ENCODE data around the gene FOXK2. TPM values are rescaled to one million over a fixed set of nuclear protein-coding genes. Genes with fewer than 3 reads are reported as not detected.
"Not testable (repeated sequence)": the region's sequence is repeated elsewhere in the genome, so short reads cannot be mapped to it uniquely, and the experiment has no call there.

FOXK2 gene
- total RNA-seq, 4 donors from 2014 or later, result 35.8 to 61.0 (median 38.4) TPM

DNA sequence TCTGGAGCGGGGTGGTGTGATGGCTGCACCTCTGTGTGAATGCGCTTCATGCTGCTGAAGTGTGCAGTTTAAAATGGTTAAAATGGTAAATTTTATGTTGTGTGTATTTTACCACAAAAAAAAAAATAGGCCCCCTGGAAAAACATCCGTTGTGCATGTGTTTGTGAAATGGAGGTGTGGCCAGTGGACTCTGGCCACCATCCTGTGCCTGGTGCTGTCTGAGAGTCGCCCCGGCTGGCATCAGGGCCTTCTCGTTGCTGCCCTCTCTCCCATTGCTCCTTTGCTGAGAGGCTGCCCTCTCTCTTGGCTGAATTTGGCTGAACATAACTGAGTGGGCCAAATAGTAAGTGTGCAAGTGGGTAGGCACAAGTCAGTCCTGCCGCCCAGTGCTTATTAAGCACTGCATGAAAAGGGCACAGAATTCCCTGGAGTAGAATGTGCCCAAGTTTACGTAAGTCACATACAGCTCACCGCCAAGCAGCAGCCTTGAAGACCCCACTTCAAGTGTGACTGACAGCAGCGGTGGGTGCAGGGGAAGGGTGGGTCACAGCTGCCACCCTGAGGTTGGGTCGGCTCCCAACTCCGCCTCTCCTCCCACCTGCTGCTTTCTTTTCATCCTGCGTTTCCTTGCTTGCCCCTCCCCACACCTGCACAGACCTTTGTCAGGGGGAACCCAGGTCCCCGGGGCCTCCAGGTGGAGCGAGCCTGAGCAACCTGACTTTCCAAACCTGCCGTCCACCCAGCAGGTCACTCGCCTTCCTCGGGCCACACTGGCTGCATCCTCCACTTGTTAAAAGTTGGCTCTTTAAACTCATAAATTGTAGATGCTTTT is 46.8 kb downstream of the FOXK2 start:
- DNase-seq (ENCODE audit: low spot score), result no peak

GRCh38 chr17:82567286-82567685 is 47.8 kb downstream of the FOXK2 start:
- TF ChIP-seq, protein P1, sequence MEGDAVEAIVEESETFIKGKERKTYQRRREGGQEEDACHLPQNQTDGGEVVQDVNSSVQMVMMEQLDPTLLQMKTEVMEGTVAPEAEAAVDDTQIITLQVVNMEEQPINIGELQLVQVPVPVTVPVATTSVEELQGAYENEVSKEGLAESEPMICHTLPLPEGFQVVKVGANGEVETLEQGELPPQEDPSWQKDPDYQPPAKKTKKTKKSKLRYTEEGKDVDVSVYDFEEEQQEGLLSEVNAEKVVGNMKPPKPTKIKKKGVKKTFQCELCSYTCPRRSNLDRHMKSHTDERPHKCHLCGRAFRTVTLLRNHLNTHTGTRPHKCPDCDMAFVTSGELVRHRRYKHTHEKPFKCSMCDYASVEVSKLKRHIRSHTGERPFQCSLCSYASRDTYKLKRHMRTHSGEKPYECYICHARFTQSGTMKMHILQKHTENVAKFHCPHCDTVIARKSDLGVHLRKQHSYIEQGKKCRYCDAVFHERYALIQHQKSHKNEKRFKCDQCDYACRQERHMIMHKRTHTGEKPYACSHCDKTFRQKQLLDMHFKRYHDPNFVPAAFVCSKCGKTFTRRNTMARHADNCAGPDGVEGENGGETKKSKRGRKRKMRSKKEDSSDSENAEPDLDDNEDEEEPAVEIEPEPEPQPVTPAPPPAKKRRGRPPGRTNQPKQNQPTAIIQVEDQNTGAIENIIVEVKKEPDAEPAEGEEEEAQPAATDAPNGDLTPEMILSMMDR (IDR thresholded peaks at IDR 0.05), result no peak
- ATAC-seq (ENCODE audit: low FRiP score) (no peak), DNase-seq (ENCODE audit: low spot score) (no peak)

More for the DNA sequence above, 46.8 kb downstream of the FOXK2 start:
- TF ChIP-seq, protein P1 (IDR thresholded peaks at IDR 0.05), result no peak
- ATAC-seq (ENCODE audit: low FRiP score), result no peak

DNA sequence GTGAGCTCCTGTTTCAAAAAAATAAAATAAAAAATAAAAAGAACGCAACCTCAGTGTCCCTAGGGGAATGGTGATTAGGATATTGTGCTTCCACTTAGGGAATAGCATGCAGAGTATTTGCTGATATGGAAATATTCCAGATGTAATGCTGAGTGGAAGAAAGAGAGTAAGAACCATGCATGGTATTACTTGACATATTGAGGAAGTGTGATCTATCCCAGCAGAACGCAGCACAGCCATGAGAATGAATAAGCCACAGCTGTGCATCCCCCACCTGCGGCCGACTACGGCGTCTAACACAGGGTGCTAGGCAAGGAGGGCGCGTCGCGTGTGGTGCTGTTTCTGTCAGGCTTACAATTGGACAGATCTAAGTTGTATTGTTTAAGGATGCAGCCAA is 49.5 kb downstream of the FOXK2 start:
- ATAC-seq (ENCODE audit: low FRiP score) (no peak), DNase-seq (ENCODE audit: low spot score) (no peak)
- TF ChIP-seq, protein P1 (IDR thresholded peaks at IDR 0.05), result no peak

- ATAC-seq (ENCODE audit: low FRiP score) (no peak), DNase-seq (ENCODE audit: low spot score) (no peak)
- TF ChIP-seq, protein P1 (IDR thresholded peaks at IDR 0.05), result no peak
Observed at GRCh38 chr17:82569621-82570020, 50.1 kb downstream of the FOXK2 start.

DNA sequence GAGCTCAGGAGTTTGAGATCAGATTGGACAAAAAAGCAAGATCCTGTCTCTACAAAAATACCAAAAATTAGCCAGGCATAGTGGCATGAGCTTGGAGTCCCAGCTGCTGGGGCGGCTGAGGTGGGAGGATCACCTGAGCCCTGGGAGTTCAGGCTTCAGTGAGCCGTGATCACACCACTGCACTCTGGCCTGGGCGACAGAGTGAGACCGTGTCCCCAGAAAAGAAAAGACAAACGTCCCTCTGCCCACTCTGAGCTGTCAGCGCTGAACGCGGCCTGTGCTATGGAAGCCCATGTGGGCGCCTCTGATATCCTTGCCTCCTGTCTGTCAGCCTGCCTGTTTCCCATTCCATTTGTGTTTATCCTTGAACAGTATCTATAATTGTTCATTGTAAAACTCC is 50.7 kb downstream of the FOXK2 start:
- TF ChIP-seq, protein P1 (IDR thresholded peaks at IDR 0.05), result no peak
- no peak for ATAC-seq (ENCODE audit: low FRiP score)
- DNase-seq (ENCODE audit: low spot score), result no peak

GRCh38 chr17:82571855-82572254 is 52.3 kb downstream of the FOXK2 start:
- DNase-seq (ENCODE audit: low spot score) (no peak), ATAC-seq (ENCODE audit: low FRiP score) (no peak)
- TF ChIP-seq, protein P1 (IDR thresholded peaks at IDR 0.05), result no peak

DNA sequence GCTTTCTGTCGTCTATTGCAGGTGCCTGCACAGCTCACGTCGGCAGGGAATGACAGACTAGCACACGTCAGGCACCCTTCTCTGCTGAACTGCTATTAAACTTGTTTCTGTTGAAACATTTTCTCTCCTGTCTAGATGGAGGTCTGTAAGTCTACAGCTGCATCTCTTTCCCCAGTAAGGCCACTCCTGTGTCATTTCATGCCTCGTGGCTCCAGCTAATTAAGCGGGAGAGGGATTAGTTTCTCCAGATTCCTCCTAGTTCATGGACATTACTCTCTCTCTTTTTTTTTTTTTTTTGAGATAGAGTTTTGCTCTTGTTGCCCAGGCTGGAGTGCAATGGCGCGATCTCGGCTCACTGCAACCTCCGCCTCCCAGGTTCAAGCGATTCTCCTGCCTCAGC is 54.5 kb downstream of the FOXK2 start:
- TF ChIP-seq, protein P1 (IDR thresholded peaks at IDR 0.05), result no peak
- no peak for ATAC-seq (ENCODE audit: low FRiP score)
- no peak for DNase-seq (ENCODE audit: low spot score)

- not testable (repeated sequence) for DNase-seq (ENCODE audit: low spot score); ATAC-seq (ENCODE audit: low FRiP score)
Observed at GRCh38 chr17:82575581-82576221, 56.2 kb downstream of the FOXK2 start.
